ENCODE measurements around the gene EFHD1. TPM values are rescaled to one million over a fixed set of nuclear protein-coding genes. Genes with fewer than 3 reads are reported as not detected.

Gene EFHD1
- total and polyA plus RNA-seq, 2 of the 13 experiments (the other 11 are each of a cell fraction or from before 2014, with no cell fraction given) = 0.09 TPM; not detected in 1

GRCh38 chr2:232697807-232698110 lies 64.4 kb downstream of the EFHD1 start (continued):
- TF ChIP-seq ZBTB49 (CRISPR knock-in tag; IDR thresholded peaks at IDR 0.05; ENCODE audit: borderline replicate concordance) (no peak), MAZ (IDR thresholded peaks at IDR 0.05; ENCODE audit: borderline replicate concordance, low read depth, low read length) (no peak), MAZ (CRISPR knock-in tag; IDR thresholded peaks at IDR 0.05; ENCODE audit: low read depth) (no peak; the same call in 1 of the 2 replicates), ZNF264 (CRISPR knock-in tag; IDR thresholded peaks at IDR 0.05) (no peak), ZBTB39 (CRISPR knock-in tag; IDR thresholded peaks at IDR 0.05) (no peak), AKAP8 (CRISPR knock-in tag; IDR thresholded peaks at IDR 0.05) (no peak), DZIP1 (CRISPR knock-in tag; IDR thresholded peaks at IDR 0.05) (peak; percentile 4; the same call in 1 of the 2 replicates), MNT (IDR thresholded peaks at IDR 0.05) (no peak), BORCS8-MEF2B (CRISPR knock-in tag; IDR thresholded peaks at IDR 0.05) (no peak), IRF9 (CRISPR knock-in tag; IDR thresholded peaks at IDR 0.05; ENCODE audit: borderline replicate concordance) (0 out of 2 replicates have a peak, but pooled peaks have one; percentile 2), CTCF (CRISPR knock-in tag; IDR thresholded peaks at IDR 0.05) (no peak), GTF3A (CRISPR knock-in tag; conservative IDR thresholded peaks at IDR 0.05) (peak; percentile 89; the same call in 1 of the 2 replicates), ZNF20 (CRISPR knock-in tag; IDR thresholded peaks at IDR 0.05) (no peak), RBM22 (optimal IDR thresholded peaks at IDR 0.05; ENCODE audit: low read length) (no peak), ZBTB34 (CRISPR knock-in tag; IDR thresholded peaks at IDR 0.05) (no peak), NCOA5 (CRISPR knock-in tag; IDR thresholded peaks at IDR 0.05) (no peak), ZNF720 (CRISPR knock-in tag; IDR thresholded peaks at IDR 0.05) (no peak)

Measured in HepG2 (cell line).